Adrenal gland (tissue), 12 donors: ENCODE results near the gene PHOX2B. TPM values are rescaled to one million over a fixed set of nuclear protein-coding genes. Genes with fewer than 3 reads are reported as not detected.

ENCODE experiments used
- DNase-seq, 7 donors: peaks; one replicate each; pipeline ENCODE4 v3.0.0-alpha.2; 2019 to 2020
- H3K27ac ChIP-seq, 5 donors: fragments of 200-600 bp; sonication (generic) in 4 of 5; 1 replicate in 3 of 5; 2 replicates in 2 of 5; pipeline versions ENCODE4 v1.5.1 to v1.8.0; 2016 to 2020; ENCODE audit warnings: mild to moderate bottlenecking in 1 of 5
- H3K27me3 ChIP-seq: fragments of 200-600 bp; 2 replicates; pipeline ENCODE4 v1.8.0; 2021
- H3K36me3 ChIP-seq, 2 donors: fragments of 200-600 bp; replicated peaks in 1 of 2; 1 replicate in 1 of 2; 2 replicates in 1 of 2; pipeline versions ENCODE4 v1.5.1 to v1.8.0; 2018 to 2022
- H3K4me1 ChIP-seq, 2 donors: fragments of 200-600 bp; replicated peaks in 1 of 2; 1 replicate in 1 of 2; 2 replicates in 1 of 2; pipeline versions ENCODE4 v1.5.1 to v1.8.0; 2018 to 2021
- H3K4me3 ChIP-seq, 4 donors: fragments of 200-600 bp; sonication (generic) in 3 of 4; one replicate each; pipeline ENCODE4 v1.5.1; 2016 to 2018
- H3K9me3 ChIP-seq, 3 donors: fragments of 200-600 bp; sonication (generic) in 1 of 3; replicated peaks in 1 of 3; 1 replicate in 2 of 3; 2 replicates in 1 of 3; pipeline versions ENCODE4 v1.5.1 to v1.8.0; 2016 to 2021
- POLR2A ChIP-seq, 2 donors: fragments of 450-650 bp; IDR thresholded peaks; one replicate each; pipeline ENCODE4 v1.6.1; 2017; ENCODE audit warnings: antibody characterized with exemption in 2 of 2, mild to moderate bottlenecking in 2 of 2, moderate library complexity in 1 of 2
- WGBS, 4 donors: extraction: QIAGEN DNeasy Blood & Tissue Kit in 2 of 4; methylation state at CpG; one replicate each; pipeline versions ENCODE4 v1.1.5 to v1.1.7; 2013 to 2017; 5-methylcytosine and 5-hydroxymethylcytosine counted together
- intact Hi-C, 2 donors: fragments of 100-400 bp; cut with DNase I; formaldehyde crosslinking; loops; one replicate each; pipeline versions ENCODE4 v1.14.1 to v1.15.0; 2022 to 2023
- polyA plus RNA-seq, 3 donors: library from polyadenylated mRNA; stranded (reverse); fragments of 200-250 nt in 2 of 3; fragments of 350-450 nt in 1 of 3; fragmentation: Illumina TruSeq in 1 of 3; extraction: RNeasy Lipid Tissue Mini Kit (QIAGEN cat#74804) in 1 of 3; gene quantifications; one replicate each; pipeline ENCODE4 v1.2.3, GENCODE V29; 2013 to 2014
- total RNA-seq, 9 donors: library from RNA; depleted of rRNA in 4 of 9; stranded (reverse); fragments of >200 nt in 4 of 9; fragments of 120-200 nt in 1 of 9; fragmentation: NEBNext Ultra II Directional in 1 of 9; extraction: Animal tissue kit (Norgen Biotek cat#: 25700) in 1 of 9; gene quantifications; one replicate each; pipeline versions ENCODE4 v1.1.0 to v1.2.4, GENCODE V29; 2013 to 2023
- TF ChIP-seq, protein P1 (sequence below), 6 experiments: fragments of 450-650 bp in 4 of 6; fragments of 200-600 bp in 2 of 6; sonication (generic) in 1 of 6; IDR thresholded peaks; 1 replicate in 5 of 6; 2 replicates in 1 of 6; pipeline versions ENCODE4 v1.5.1 to v1.8.0; 2016 to 2021; ENCODE audit warnings: antibody characterized with exemption in 6 of 6, mild to moderate bottlenecking in 2 of 6, moderate library complexity in 1 of 6
- donor health status: healthy with polysubstance abuse.
- donor health status: Bipolar disorder and iron deficiency.
- donor health status: DM: yes; HTN: yes; CAD: no.
- donor health status: DM: no; HTN: no; CAD: no.
- donor health status: DM: no; HTN: no; CAD: no.
- donor health status: DM: yes; HTN: yes; CAD: no.

Gene PHOX2B
- total and polyA plus RNA-seq, 12 donors, result 0.29 to 10.3 (median 4.6) TPM; not detected in 3

- TF ChIP-seq, protein P1, sequence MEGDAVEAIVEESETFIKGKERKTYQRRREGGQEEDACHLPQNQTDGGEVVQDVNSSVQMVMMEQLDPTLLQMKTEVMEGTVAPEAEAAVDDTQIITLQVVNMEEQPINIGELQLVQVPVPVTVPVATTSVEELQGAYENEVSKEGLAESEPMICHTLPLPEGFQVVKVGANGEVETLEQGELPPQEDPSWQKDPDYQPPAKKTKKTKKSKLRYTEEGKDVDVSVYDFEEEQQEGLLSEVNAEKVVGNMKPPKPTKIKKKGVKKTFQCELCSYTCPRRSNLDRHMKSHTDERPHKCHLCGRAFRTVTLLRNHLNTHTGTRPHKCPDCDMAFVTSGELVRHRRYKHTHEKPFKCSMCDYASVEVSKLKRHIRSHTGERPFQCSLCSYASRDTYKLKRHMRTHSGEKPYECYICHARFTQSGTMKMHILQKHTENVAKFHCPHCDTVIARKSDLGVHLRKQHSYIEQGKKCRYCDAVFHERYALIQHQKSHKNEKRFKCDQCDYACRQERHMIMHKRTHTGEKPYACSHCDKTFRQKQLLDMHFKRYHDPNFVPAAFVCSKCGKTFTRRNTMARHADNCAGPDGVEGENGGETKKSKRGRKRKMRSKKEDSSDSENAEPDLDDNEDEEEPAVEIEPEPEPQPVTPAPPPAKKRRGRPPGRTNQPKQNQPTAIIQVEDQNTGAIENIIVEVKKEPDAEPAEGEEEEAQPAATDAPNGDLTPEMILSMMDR (IDR thresholded peaks at IDR 0.05), result no peak
- Histone ChIP-seq H3K36me3 (no peaks in the 10 kb centered on the region), H3K27me3 (peaks cover 66% of the 10 kb centered on the region), H3K9me3 (no peaks in the 10 kb centered on the region), H3K4me3 (no peak overlapping the region), H3K27ac (peak overlapping the region in 1 of 5 donors; percentile 57), H3K4me1 (no peaks in the 10 kb centered on the region)
- intact Hi-C loops, result no loop called here
- peak in 1 of 7 donors; percentile 76 for DNase-seq
- 8 to 12% (median 10%) methylated on average over 20 to 40 of the region's 40 CpGs for WGBS, 4 donors
Measured at GRCh38 chr4:41750626-41751448, 2.3 kb upstream of the PHOX2B start.

DNA sequence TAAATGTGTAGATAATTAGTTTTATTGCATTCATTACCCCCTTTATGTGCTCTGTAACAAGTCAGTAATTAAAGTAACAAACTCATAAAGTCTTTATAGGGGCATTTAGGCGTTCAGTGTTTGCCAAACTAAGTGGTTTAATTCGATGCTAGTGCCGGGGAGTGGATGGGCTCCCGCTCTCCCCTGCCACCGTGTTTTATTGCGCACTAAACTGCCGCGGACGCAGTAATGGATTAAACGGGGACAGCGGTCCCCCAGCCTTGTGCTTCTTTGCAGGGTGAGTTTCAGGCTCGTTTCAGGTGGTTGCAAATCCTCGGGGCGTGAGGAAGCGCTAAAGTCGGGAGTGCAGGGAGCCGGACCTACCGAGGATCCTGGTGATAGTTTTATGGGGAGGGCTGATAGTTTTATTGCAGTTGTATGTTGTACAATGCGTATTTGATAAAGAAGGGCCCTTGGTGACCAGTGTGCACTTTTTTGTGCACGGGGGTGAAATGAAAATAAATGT is 1.6 kb upstream of the PHOX2B start:
- Histone ChIP-seq H3K27ac (peak overlapping the region in 1 of 5 donors; percentile 57), H3K27me3 (peaks cover 72% of the 10 kb centered on the region), H3K9me3 (no peaks in the 10 kb centered on the region), H3K4me3 (no peak overlapping the region), H3K36me3 (no peaks in the 10 kb centered on the region), H3K4me1 (no peaks in the 10 kb centered on the region)
- intact Hi-C loops, result no loop called here
- no peak for DNase-seq
- TF ChIP-seq, protein P1 (IDR thresholded peaks at IDR 0.05), result no peak
- no peak for TF ChIP-seq POLR2A (IDR thresholded peaks at IDR 0.05)
- WGBS, 4 donors, result 6 to 10% (median 7%) methylated on average over 19 to 20 of the region's 20 CpGs

DNA sequence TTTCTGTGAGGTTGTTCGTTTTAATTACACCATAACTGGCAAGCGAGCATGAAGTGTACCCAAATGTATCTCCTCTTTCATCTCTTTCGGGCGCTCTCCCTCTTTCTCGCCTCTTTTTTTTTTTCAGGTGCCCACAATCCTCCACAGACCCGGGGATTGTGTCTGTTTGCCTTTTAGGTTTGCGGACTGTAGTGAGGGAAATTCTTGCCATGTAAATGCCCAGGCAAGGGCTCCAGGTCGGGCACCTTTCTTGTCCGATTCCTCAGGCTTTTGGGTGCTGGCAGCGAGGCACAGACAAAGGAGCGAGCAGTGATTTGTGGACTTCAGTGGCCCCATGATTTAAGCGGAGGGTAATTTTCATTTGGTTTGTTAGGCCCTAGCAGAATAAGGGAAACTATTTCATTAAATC is 1.1 kb upstream of the PHOX2B start:
- peaks cover 77% of the 10 kb centered on the region for H3K27me3 ChIP-seq
- DNase-seq, result no peak
- 17 to 23% (median 19%) methylated on average over 12 of the region's 12 CpGs for WGBS, 4 donors
- no peaks in the 10 kb centered on the region for H3K4me1 ChIP-seq
- intact Hi-C loops, result no loop called here
- TF ChIP-seq, protein P1 (IDR thresholded peaks at IDR 0.05), result no peak
- TF ChIP-seq POLR2A (IDR thresholded peaks at IDR 0.05), result no peak
- H3K9me3 ChIP-seq, result no peaks in the 10 kb centered on the region
- no peaks in the 10 kb centered on the region for H3K36me3 ChIP-seq
- H3K27ac ChIP-seq, result peak overlapping the region in 1 of 5 donors; percentile 57
- H3K4me3 ChIP-seq, result no peak overlapping the region

GRCh38 chr4:41748074-41748570 is 403 bp downstream of the PHOX2B start:
- Histone ChIP-seq H3K9me3 (no peaks in the 10 kb centered on the region), H3K4me1 (no peaks in the 10 kb centered on the region), H3K27ac (peak overlapping the region in 1 of 5 donors; percentile 58), H3K36me3 (no peaks in the 10 kb centered on the region), H3K4me3 (no peak overlapping the region), H3K27me3 (peaks cover 88% of the 10 kb centered on the region)
- TF ChIP-seq, protein P1 (IDR thresholded peaks at IDR 0.05), result no peak
- TF ChIP-seq POLR2A (IDR thresholded peaks at IDR 0.05), result no peak
- intact Hi-C loops, result no loop called here
- DNase-seq, result no peak
- WGBS, 4 donors, result 8 to 11% (median 9%) methylated on average over 21 of the region's 21 CpGs
